ENCODE measurements around the gene DIRAS2. TPM values are rescaled to one million over a fixed set of nuclear protein-coding genes. Genes with fewer than 3 reads are reported as not detected.

The DIRAS2 gene
- total RNA-seq, 1 experiment from 2014 or later, result 1.7 TPM

DNA sequence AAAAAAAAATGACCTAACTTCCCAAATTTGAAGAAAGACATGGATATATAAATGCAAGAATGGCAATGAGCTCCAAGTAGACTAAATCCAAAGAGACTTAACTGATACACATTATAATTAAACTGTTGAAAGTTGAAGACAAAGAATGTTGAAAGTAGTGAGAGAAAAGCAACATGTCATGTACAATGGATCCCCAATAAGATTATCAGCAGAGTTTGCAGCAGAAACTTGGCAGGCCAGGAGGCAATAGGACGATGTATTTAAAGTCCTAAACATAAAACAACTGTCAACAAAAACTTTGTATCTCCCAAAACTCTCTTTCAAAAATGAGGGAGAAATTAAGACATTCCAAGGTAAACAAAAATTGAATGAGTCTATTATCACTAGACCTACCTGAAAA, 8.6 kb upstream of the DIRAS2 start:
- H3K4me3 Mint-ChIP-seq (ENCODE audit: low read depth, unreplicated experiment), result no peak overlapping the region
- TF ChIP-seq, protein P1, sequence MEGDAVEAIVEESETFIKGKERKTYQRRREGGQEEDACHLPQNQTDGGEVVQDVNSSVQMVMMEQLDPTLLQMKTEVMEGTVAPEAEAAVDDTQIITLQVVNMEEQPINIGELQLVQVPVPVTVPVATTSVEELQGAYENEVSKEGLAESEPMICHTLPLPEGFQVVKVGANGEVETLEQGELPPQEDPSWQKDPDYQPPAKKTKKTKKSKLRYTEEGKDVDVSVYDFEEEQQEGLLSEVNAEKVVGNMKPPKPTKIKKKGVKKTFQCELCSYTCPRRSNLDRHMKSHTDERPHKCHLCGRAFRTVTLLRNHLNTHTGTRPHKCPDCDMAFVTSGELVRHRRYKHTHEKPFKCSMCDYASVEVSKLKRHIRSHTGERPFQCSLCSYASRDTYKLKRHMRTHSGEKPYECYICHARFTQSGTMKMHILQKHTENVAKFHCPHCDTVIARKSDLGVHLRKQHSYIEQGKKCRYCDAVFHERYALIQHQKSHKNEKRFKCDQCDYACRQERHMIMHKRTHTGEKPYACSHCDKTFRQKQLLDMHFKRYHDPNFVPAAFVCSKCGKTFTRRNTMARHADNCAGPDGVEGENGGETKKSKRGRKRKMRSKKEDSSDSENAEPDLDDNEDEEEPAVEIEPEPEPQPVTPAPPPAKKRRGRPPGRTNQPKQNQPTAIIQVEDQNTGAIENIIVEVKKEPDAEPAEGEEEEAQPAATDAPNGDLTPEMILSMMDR (IDR thresholded peaks at IDR 0.05; ENCODE audit: unreplicated experiment), result no peak
- no TSS peak for BruUV-seq (replicated peaks)
- peaks cover 4% of the 10 kb centered on the region for H3K9me3 Mint-ChIP-seq (ENCODE audit: low read depth, unreplicated experiment)
- H3K27me3 Mint-ChIP-seq (ENCODE audit: unreplicated experiment), result peaks cover 14% of the 10 kb centered on the region
- H3K36me3 Mint-ChIP-seq (ENCODE audit: insufficient read depth, unreplicated experiment), result no peaks in the 10 kb centered on the region
- H3K4me1 Mint-ChIP-seq (ENCODE audit: low read depth, unreplicated experiment), result no peaks in the 10 kb centered on the region
- CTCF ChIA-PET, result interaction anchor here (0.6 kb wide), 1 partner anchor 427 kb away, joined by 3 read pairs; no protein-coding TSS in a partner anchor
- intact Hi-C loops (cut with micrococcal nuclease; ENCODE audit: unreplicated experiment), result no loop called here
- H3K27ac Mint-ChIP-seq (ENCODE audit: unreplicated experiment), result no peak overlapping the region
- DNase-seq, result no peak

DNA sequence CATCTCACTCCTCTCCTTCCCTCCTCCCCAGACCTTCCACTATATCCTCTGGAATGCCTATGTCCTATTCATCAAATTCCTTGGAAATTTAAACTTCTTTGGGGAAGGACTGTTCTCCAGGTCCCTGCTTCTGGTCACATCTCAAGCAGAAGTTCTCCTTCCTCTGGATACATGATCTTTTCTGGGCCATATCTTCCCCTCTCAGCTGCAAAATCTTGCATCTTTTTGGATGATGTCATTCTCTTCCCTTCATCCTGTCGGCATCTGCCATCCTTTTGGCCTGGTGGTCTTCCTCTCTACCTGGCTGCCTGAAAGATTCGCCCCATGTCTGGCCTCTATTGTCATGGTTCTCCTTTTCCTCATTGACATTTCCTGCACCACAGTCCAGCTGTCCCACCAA, 5.2 kb upstream of the DIRAS2 start:
- no TSS peak for BruUV-seq (replicated peaks)
- peaks cover 5% of the 10 kb centered on the region for H3K36me3 Mint-ChIP-seq (ENCODE audit: insufficient read depth, unreplicated experiment)
- DNase-seq, result no peak
- TF ChIP-seq, protein P1 (IDR thresholded peaks at IDR 0.05; ENCODE audit: unreplicated experiment), result no peak
- intact Hi-C loops (cut with micrococcal nuclease; ENCODE audit: unreplicated experiment), result loop anchor here (5.0 to 10.0 kb wide), 2 partner anchors 203 to 224 kb away; no protein-coding TSS in a partner anchor
- H3K27me3 Mint-ChIP-seq (ENCODE audit: unreplicated experiment), result peaks cover 14% of the 10 kb centered on the region
- H3K27ac Mint-ChIP-seq (ENCODE audit: unreplicated experiment), result no peak overlapping the region
- no peak overlapping the region for H3K4me3 Mint-ChIP-seq (ENCODE audit: low read depth, unreplicated experiment)
- H3K4me1 Mint-ChIP-seq (ENCODE audit: low read depth, unreplicated experiment), result no peaks in the 10 kb centered on the region
- no peaks in the 10 kb centered on the region for H3K9me3 Mint-ChIP-seq (ENCODE audit: low read depth, unreplicated experiment)
- CTCF ChIA-PET, result no interaction called here

DNA sequence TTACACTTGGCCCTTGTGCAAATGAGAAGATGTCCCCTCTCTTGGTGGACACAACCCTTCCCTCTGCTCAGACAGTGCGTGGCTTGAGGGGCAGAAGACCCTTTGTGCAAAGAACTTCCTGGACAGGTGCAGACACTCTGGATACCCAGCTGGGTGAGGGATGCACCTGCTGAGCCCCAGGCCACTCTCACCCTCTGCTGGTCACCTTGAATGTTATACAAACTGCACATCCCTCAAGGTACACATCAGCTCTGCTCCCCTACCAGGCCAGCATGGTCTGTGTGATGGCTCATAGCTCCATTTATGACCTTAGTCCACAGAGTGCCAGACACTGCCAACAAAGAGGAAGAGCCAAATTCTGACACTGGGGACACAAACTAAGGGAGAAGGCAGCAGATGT, 3.1 kb upstream of the DIRAS2 start:
- Mint-ChIP-seq H3K27ac (ENCODE audit: unreplicated experiment) (no peak overlapping the region), H3K27me3 (ENCODE audit: unreplicated experiment) (peaks cover 14% of the 10 kb centered on the region), H3K4me3 (ENCODE audit: low read depth, unreplicated experiment) (no peak overlapping the region), H3K36me3 (ENCODE audit: insufficient read depth, unreplicated experiment) (peaks cover 15% of the 10 kb centered on the region), H3K9me3 (ENCODE audit: low read depth, unreplicated experiment) (no peaks in the 10 kb centered on the region), H3K4me1 (ENCODE audit: low read depth, unreplicated experiment) (peaks cover 10% of the 10 kb centered on the region)
- BruUV-seq (replicated peaks), result no TSS peak
- TF ChIP-seq, protein P1 (IDR thresholded peaks at IDR 0.05; ENCODE audit: unreplicated experiment), result no peak
- intact Hi-C loops (cut with micrococcal nuclease; ENCODE audit: unreplicated experiment), result loop anchor here (5.0 to 10.0 kb wide), 2 partner anchors 201 to 227 kb away; no protein-coding TSS in a partner anchor
- DNase-seq, result peak; percentile 12
- CTCF ChIA-PET, result no interaction called here

DNA sequence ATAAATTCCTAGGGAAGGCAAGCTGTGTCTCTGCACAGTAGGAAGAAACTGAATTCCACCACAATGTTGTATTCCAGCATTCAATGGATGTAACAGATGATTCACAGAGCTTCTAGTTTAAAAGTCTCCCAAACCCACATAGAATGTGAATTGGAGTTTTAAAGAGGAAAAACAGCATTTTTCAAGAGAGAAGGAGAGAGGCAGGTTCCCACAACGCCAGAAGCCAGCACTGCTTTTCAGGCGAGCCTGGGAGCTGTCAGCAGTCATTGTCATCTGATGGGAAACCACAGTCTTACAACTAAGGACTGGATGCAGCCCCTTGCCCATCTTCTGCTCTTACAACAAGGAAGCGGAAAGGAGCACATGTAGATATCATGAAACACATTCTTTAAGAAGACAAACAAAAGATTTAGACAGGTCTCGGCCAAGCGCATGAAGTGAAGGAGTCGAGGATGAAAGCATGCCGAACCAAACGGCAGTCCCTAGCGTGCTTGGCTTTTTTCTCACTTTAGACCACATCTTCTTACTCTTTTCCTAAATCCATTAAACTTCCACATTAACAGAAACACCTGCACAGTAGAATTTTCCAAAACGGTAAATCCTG, 638 bp downstream of the DIRAS2 start:
- TF ChIP-seq, protein P1 (IDR thresholded peaks at IDR 0.05; ENCODE audit: unreplicated experiment), result no peak
- peaks cover 15% of the 10 kb centered on the region for H3K36me3 Mint-ChIP-seq (ENCODE audit: insufficient read depth, unreplicated experiment)
- H3K4me3 Mint-ChIP-seq (ENCODE audit: low read depth, unreplicated experiment), result peak overlapping the region; percentile 84
- intact Hi-C loops (cut with micrococcal nuclease; ENCODE audit: unreplicated experiment), result loop anchor here (5.0 to 10.0 kb wide), 3 partner anchors 197 to 500 kb away; no protein-coding TSS in a partner anchor
- H3K27ac Mint-ChIP-seq (ENCODE audit: unreplicated experiment), result no peak overlapping the region
- H3K4me1 Mint-ChIP-seq (ENCODE audit: low read depth, unreplicated experiment), result peaks cover 10% of the 10 kb centered on the region
- no peaks in the 10 kb centered on the region for H3K9me3 Mint-ChIP-seq (ENCODE audit: low read depth, unreplicated experiment)
- no peaks in the 10 kb centered on the region for H3K27me3 Mint-ChIP-seq (ENCODE audit: unreplicated experiment)
- DNase-seq, result no peak
- CTCF ChIA-PET, result interaction anchor here (0.8 to 1.8 kb wide), 5 partner anchors 114 to 324 kb away, joined by 3 to 8 read pairs (median 7); no protein-coding TSS in a partner anchor
- TSS peak; percentile 72 for BruUV-seq (replicated peaks)
